Astrocyte (in vitro differentiated cells and primary cell): ENCODE data around the gene EDDM13.

Experiments
- EZH2 ChIP-seq: IDR thresholded peaks from 2 replicates; pipeline ENCODE4 v1.6.1; 2012; ENCODE audit warnings: mild to moderate bottlenecking, low read length, inconsistent platforms; ENCODE audit not compliant: insufficient read depth
- TF ChIP-seq, protein P1 (sequence below): IDR thresholded peaks from 2 replicates; pipeline ENCODE4 v1.5.1; 2011; ENCODE audit warnings: low read depth, mild to moderate bottlenecking, inconsistent platforms, low read length, moderate library complexity; ENCODE audit not compliant: insufficient read depth

DNA sequence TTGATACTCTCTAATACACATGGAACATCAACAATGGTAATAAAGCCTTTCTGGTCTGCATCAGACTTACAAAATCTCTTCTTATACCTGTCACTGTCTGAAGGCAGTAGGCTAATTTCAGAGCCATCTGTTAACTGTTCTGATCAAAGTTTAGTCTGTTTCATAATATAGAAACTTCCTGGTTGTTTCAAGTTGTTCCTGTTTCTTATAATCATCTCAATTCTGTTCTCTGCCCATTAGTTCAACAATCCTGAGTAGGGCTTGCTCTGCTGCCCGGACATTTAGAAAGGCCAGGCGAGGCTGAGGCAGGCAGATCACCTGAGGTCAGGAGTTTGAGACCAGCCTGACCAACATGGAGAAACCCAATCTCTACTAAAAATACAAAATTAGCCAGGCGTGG lies 47.4 kb downstream of the EDDM13 start:
- TF ChIP-seq, protein P1, sequence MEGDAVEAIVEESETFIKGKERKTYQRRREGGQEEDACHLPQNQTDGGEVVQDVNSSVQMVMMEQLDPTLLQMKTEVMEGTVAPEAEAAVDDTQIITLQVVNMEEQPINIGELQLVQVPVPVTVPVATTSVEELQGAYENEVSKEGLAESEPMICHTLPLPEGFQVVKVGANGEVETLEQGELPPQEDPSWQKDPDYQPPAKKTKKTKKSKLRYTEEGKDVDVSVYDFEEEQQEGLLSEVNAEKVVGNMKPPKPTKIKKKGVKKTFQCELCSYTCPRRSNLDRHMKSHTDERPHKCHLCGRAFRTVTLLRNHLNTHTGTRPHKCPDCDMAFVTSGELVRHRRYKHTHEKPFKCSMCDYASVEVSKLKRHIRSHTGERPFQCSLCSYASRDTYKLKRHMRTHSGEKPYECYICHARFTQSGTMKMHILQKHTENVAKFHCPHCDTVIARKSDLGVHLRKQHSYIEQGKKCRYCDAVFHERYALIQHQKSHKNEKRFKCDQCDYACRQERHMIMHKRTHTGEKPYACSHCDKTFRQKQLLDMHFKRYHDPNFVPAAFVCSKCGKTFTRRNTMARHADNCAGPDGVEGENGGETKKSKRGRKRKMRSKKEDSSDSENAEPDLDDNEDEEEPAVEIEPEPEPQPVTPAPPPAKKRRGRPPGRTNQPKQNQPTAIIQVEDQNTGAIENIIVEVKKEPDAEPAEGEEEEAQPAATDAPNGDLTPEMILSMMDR, result no peak
- no peak for TF ChIP-seq EZH2
